Effector memory CD4-positive, alpha-beta T cell (primary cell): Measurements from ENCODE around the gene SETD6.

ENCODE experiments used
- DNase-seq, 3 donors: peaks; one replicate each; pipeline ENCODE4 v3.0.0-alpha.2; 2020
- H3K27ac ChIP-seq: 2 replicates; pipeline ENCODE4 v1.7.0; 2013; ENCODE audit warnings: mild to moderate bottlenecking, low read length, moderate library complexity; ENCODE audit not compliant: insufficient read depth, poor library complexity, severe bottlenecking
- H3K27me3 ChIP-seq: replicated peaks from 2 replicates; pipeline ENCODE4 v1.7.0; 2013; ENCODE audit warnings: mild to moderate bottlenecking, low read length; ENCODE audit not compliant: insufficient read depth, control insufficient read depth, poor library complexity, severe bottlenecking
- H3K36me3 ChIP-seq: 2 replicates; pipeline ENCODE4 v1.7.0; 2013; ENCODE audit warnings: mild to moderate bottlenecking, low read length, moderate library complexity; ENCODE audit not compliant: control insufficient read depth, insufficient read depth
- H3K4me1 ChIP-seq: 2 replicates; pipeline ENCODE4 v1.7.0; 2013; ENCODE audit warnings: low read length, mild to moderate bottlenecking; ENCODE audit not compliant: control insufficient read depth, insufficient read depth, poor library complexity, severe bottlenecking
- H3K4me3 ChIP-seq: 2 replicates; pipeline ENCODE4 v1.7.0; 2013; ENCODE audit warnings: low read length, low read depth, mild to moderate bottlenecking; ENCODE audit not compliant: insufficient read depth, poor library complexity, severe bottlenecking
- H3K9me3 ChIP-seq: 2 replicates; pipeline ENCODE4 v1.7.0; 2013; ENCODE audit warnings: mild to moderate bottlenecking, low read length, moderate library complexity; ENCODE audit not compliant: control insufficient read depth
- total RNA-seq, 3 donors: gene quantifications; one replicate each; lab custom pipeline; 2026; lab: John Stamatoyannopoulos, UW

The SETD6 gene
- total RNA-seq, result 20.5 to 23.0 (median 21.1) reads per million in 3 donors

GRCh38 chr16:58515125-58515870 lies at the start of gene SETD6:
SETD6 (plus strand) TSS chr16:58515517; CDS start chr16:58515538, 21 bp downstream.
- peaks cover 17% of the 10 kb centered on the region for H3K36me3 ChIP-seq
- no peaks in the 10 kb centered on the region for H3K9me3 ChIP-seq
- DNase-seq, result peak; percentile 46 to 66 (median 50)
- H3K4me1 ChIP-seq, result peaks cover 5% of the 10 kb centered on the region
- H3K27ac ChIP-seq, result peak within 1 kb of the TSS; percentile 71
- peak within 1 kb of the TSS; percentile 95 for H3K4me3 ChIP-seq
- H3K27me3 ChIP-seq, result no peaks in the 10 kb centered on the region

- Histone ChIP-seq H3K36me3 (no peaks in the 10 kb centered on the region), H3K4me1 (no peaks in the 10 kb centered on the region), H3K27me3 (peaks cover 27% of the 10 kb centered on the region), H3K4me3 (no peak overlapping the region), H3K27ac (no peak overlapping the region), H3K9me3 (no peaks in the 10 kb centered on the region)
- no peak for DNase-seq
These were observed 49.5 kb upstream of the SETD6 start for GRCh38 chr16:58465817-58466216.

GRCh38 chr16:58466396-58466795 lies 48.9 kb upstream of the SETD6 start:
- H3K27me3 ChIP-seq, result peaks cover 27% of the 10 kb centered on the region
- no peak overlapping the region for H3K27ac ChIP-seq
- no peaks in the 10 kb centered on the region for H3K36me3 ChIP-seq
- no peaks in the 10 kb centered on the region for H3K4me1 ChIP-seq
- DNase-seq, result no peak
- no peak overlapping the region for H3K4me3 ChIP-seq
- no peaks in the 10 kb centered on the region for H3K9me3 ChIP-seq

GRCh38 chr16:58467905-58468304 lies 47.4 kb upstream of the SETD6 start:
- peaks cover 19% of the 10 kb centered on the region for H3K27me3 ChIP-seq
- H3K27ac ChIP-seq, result no peak overlapping the region
- no peak overlapping the region for H3K4me3 ChIP-seq
- H3K4me1 ChIP-seq, result no peaks in the 10 kb centered on the region
- H3K36me3 ChIP-seq, result no peaks in the 10 kb centered on the region
- no peaks in the 10 kb centered on the region for H3K9me3 ChIP-seq
- DNase-seq, result no peak

- no peak for DNase-seq
- H3K27me3 ChIP-seq, result peaks cover 2% of the 10 kb centered on the region
These were observed 43.9 kb upstream of the SETD6 start for GRCh38 chr16:58471209-58471975.

GRCh38 chr16:58472266-58472665 lies 43.1 kb upstream of the SETD6 start:
- Histone ChIP-seq H3K27me3 (no peaks in the 10 kb centered on the region), H3K27ac (no peak overlapping the region)

More at GRCh38 chr16:58471209-58471975, 43.9 kb upstream of the SETD6 start:
- H3K9me3 ChIP-seq, result no peaks in the 10 kb centered on the region
- no peaks in the 10 kb centered on the region for H3K4me1 ChIP-seq
- no peak overlapping the region for H3K27ac ChIP-seq
- H3K36me3 ChIP-seq, result no peaks in the 10 kb centered on the region
- no peak overlapping the region for H3K4me3 ChIP-seq

GRCh38 chr16:58472827-58473226 lies 42.5 kb upstream of the SETD6 start:
- no peaks in the 10 kb centered on the region for H3K9me3 ChIP-seq

More at GRCh38 chr16:58472266-58472665, 43.1 kb upstream of the SETD6 start:
- no peaks in the 10 kb centered on the region for H3K36me3 ChIP-seq
- H3K9me3 ChIP-seq, result no peaks in the 10 kb centered on the region
- no peak for DNase-seq
- no peaks in the 10 kb centered on the region for H3K4me1 ChIP-seq
- H3K4me3 ChIP-seq, result no peak overlapping the region

GRCh38 chr16:58474296-58474695 lies 41.0 kb upstream of the SETD6 start:
- H3K4me3 ChIP-seq, result no peak overlapping the region
- H3K36me3 ChIP-seq, result no peaks in the 10 kb centered on the region
- H3K4me1 ChIP-seq, result no peaks in the 10 kb centered on the region
- no peak for DNase-seq
- H3K27me3 ChIP-seq, result no peaks in the 10 kb centered on the region
- no peaks in the 10 kb centered on the region for H3K9me3 ChIP-seq
- H3K27ac ChIP-seq, result no peak overlapping the region

More at GRCh38 chr16:58472827-58473226, 42.5 kb upstream of the SETD6 start:
- no peaks in the 10 kb centered on the region for H3K27me3 ChIP-seq
- H3K4me3 ChIP-seq, result no peak overlapping the region
- H3K27ac ChIP-seq, result no peak overlapping the region
- H3K36me3 ChIP-seq, result no peaks in the 10 kb centered on the region
- DNase-seq, result no peak
- no peaks in the 10 kb centered on the region for H3K4me1 ChIP-seq

- Histone ChIP-seq H3K4me3 (no peak overlapping the region), H3K27ac (no peak overlapping the region), H3K9me3 (no peaks in the 10 kb centered on the region), H3K36me3 (no peaks in the 10 kb centered on the region), H3K4me1 (no peaks in the 10 kb centered on the region), H3K27me3 (no peaks in the 10 kb centered on the region)
- no peak for DNase-seq
These were observed 40.2 kb upstream of the SETD6 start for GRCh38 chr16:58475091-58475619.

- Histone ChIP-seq H3K9me3 (no peaks in the 10 kb centered on the region), H3K4me1 (no peaks in the 10 kb centered on the region), H3K4me3 (no peak overlapping the region), H3K27ac (no peak overlapping the region), H3K36me3 (no peaks in the 10 kb centered on the region), H3K27me3 (no peaks in the 10 kb centered on the region)
- no peak for DNase-seq
These were observed 38.5 kb upstream of the SETD6 start for GRCh38 chr16:58476791-58477190.
